GM12874 (cell line): ENCODE data around the gene DDX49.

Source experiments
- TF ChIP-seq, protein P1 (sequence below): IDR thresholded peaks from 2 replicates; pipeline ENCODE4 v1.5.1; 2011; ENCODE audit warnings: low read depth, mild to moderate bottlenecking, control low read depth, low read length, moderate library complexity; ENCODE audit not compliant: insufficient read depth

The DDX49 gene

DNA sequence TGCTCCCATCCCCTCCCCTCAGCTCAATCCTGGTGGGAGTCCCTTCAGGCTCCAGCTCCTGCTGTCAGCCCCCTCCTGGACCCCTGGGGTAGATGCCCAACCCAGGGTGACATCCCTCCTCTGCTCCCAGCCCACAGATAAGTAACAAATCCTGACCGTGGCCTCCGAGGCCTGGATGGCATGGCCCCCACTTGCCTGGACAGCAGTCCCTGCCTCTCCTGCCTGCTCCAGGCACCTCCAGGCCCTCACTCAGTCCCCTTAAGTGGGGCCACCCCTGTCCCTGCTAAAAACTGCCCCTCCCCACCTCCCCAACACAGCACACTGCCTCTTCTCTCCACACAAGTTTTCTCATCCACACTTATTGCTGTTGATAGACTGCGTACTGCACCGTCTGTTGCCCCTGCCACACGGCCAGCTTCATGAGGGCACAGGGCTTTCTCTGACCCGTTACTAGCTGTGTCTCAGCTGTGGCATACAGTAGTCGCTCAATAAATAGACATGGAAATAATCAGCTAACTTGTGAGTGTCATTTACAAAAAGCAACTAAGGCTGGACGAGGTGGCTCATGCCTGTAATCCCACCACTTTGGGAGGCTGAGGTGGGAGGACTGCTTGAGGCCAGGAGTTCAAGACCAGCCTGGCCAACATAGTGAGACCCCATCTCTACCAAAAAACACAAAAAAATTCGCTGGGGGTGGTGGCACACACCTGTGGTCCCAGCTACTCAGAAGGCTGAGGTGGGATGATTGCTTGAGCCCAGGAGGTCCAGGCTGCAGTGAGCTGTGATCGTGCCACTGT is 29.4 kb upstream of the DDX49 start:
- TF ChIP-seq, protein P1, sequence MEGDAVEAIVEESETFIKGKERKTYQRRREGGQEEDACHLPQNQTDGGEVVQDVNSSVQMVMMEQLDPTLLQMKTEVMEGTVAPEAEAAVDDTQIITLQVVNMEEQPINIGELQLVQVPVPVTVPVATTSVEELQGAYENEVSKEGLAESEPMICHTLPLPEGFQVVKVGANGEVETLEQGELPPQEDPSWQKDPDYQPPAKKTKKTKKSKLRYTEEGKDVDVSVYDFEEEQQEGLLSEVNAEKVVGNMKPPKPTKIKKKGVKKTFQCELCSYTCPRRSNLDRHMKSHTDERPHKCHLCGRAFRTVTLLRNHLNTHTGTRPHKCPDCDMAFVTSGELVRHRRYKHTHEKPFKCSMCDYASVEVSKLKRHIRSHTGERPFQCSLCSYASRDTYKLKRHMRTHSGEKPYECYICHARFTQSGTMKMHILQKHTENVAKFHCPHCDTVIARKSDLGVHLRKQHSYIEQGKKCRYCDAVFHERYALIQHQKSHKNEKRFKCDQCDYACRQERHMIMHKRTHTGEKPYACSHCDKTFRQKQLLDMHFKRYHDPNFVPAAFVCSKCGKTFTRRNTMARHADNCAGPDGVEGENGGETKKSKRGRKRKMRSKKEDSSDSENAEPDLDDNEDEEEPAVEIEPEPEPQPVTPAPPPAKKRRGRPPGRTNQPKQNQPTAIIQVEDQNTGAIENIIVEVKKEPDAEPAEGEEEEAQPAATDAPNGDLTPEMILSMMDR, result no peak

DNA sequence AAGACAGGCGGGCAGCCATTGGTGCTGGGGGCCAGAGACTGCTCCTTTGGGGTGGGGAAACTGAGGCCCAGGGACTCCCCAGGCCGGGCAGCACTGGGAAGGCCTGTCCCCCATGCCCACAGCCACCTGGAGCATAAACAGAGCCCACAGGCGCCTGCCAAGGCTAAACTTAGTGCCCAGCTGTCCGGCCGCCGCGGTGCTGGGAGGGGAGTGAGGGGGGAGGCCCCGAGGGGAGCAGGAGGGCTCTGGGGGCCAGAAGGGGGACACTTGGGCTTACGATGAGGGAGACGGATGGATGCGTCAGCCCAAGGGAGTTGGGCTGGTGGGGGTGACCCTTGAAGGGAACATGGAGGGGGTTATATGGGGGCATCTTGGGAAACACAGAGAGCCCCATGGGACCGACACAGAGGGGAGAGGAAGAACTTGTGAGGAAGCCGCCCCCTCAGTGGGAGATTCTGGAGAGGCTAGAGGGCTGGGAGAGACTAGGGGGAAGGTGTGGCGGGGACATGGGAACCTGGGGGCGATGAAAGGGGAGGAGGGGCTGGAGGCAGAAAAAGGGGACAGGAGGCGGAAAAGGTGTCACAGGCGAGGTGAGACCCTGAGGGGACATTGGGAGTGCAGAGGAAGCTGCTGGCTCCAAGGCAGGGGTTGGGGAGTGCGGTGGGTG is 25.8 kb upstream of the DDX49 start:
- TF ChIP-seq, protein P1, result no peak

DNA sequence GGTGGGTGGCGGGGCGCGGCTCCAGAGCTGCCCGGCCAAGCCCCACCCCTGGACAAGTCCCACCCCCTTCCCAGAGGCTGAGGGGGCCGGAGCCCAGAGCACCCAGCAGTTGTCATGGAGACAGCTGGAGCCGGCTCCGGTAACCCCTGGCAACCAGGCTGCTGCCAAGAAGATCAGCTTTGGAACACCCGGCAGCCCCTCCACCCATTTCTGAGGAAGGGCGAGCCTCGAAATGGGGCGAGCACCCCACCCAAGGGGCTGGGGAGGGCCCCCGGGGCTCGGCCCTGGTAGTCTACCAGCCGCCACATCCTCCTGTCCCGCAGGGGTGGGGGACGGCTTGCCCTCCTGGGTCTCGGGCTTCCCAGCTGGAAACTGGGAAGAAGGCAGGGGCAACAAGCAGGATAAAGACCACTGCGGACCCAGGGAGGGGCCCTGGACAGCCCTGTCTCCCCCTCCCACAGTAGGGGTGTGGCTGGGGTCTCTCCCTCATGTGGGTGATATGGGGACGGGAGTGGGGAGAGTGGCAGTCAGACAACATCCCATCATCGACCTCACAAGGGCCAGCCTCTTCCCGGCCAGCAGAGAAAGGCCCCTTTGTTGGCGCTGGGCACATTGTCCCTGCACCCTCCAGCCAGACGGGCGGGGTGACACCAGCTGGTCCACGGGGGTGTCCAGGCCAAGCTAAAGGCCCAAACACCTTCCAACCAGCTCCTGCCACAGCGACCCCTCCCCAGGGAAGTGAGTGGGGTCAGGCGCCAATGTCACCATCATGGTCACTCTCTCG is 25.1 kb upstream of the DDX49 start:
- TF ChIP-seq, protein P1, result no peak

DNA sequence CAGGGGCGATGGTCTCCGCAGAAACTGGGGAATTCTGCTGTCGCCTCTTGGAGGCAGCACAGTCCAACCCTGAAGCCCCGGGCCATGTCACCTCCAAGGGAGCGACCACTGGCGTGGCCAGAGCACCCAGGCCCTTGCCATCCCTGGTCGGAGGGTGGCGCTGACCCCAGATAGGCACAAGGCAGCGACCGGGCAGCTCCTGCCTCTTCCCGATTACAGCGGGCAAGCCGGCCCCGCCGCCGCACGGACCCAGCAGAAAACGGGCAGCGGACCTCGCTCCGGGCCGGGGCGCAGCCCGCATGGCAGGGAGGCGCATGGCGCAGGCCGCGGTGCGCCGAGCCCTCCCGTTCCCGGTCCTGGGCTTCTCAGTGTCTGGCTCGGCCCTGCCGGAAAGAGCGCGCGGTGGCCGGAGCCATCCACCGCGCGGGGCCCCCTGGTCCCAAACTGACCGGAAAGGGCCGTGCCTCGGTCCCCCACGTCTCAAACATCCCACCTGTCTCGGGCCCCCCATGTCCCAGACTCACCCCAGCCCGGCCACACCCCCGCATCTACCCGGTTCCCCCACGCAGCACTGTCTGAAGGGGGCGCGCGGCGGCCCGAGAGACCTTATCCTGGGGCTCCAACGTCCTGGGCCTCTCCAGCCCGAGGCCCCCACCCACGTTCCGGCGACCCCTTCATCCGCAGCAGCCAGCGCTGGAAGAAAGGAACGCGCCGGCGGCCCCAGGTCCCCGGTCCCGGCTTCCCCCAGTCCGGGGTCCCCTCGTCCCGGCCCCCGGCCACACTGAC is 24.3 kb upstream of the DDX49 start:
- TF ChIP-seq, protein P1, result peak; percentile 45

DNA sequence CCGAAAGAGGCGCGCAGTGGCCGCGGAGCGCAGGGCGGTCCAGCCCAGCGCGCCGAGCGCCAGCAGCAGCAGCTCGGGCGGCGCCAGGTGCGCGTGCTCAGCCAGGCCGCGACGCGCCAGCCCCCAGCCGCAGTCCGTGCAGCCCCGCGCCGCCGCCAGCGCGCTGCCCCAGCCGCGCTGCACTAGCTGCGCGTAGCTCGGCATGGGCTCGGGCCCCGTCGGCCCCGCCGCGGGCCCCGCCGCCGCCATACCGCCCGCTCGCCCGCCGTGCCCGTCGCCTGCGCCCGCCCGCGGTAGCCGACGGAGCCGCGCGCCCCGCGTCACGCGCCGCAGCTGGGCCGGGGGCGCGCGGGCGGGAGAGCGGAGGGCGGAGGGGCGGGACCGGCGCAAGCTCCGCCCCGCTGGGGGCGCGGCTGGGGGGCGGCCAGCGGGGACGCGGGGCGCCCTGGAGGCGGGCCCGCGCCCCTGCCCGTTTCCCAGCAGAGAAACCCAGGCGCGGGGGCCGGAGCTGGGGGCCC is 23.6 kb upstream of the DDX49 start, which contains the start of gene CERS1:
Gene CERS1, minus strand, starts transcription at position 335 of the 518 bp plus-strand sequence. Its CDS starts 86 bp downstream, at position 249.
- TF ChIP-seq, protein P1, result no peak

DNA sequence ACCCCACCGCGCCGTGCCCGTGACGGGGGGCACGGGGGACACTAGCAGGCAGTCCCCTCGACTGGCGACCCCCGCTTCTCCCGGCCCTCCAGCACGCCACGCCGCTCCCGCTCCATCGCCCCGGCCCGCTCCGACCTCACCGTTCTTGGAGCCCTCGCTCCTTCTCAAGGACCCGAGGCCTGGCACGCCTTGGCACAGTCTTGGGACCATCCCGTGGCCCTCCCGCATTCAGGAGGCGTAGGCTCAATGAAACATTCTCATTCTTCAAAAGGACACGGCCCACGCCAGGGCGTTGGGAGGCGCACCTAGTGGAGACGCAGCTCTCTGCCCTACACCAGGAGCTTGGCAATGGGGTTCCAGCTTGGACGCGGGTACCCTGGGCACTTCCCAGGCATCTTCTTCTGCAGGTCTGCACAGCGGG is 23.1 kb upstream of the DDX49 start:
- TF ChIP-seq, protein P1, result no peak
